Loucy (cell line): ENCODE data around the gene SMYD4.
"Not testable (repeated sequence)": the region's sequence is repeated elsewhere in the genome, so short reads cannot be mapped to it uniquely, and the experiment has no call there.

ENCODE experiments used
- H2AFZ ChIP-seq: fragments of 200-600 bp; sonication (generic); 2 replicates; pipeline ENCODE4 v1.6.0; 2016; ENCODE audit warnings: antibody characterized with exemption, mild to moderate bottlenecking, low read length, moderate library complexity
- H3F3A ChIP-seq: fragments of 200-600 bp; 2 replicates; pipeline ENCODE4 v1.6.0; 2016; ENCODE audit warnings: antibody characterized with exemption, low read depth, mild to moderate bottlenecking
- H3K27me3 ChIP-seq: fragments of 200-600 bp; sonication (generic); 2 replicates; pipeline ENCODE4 v1.6.1; 2014; ENCODE audit warnings: low read length, mild to moderate bottlenecking; ENCODE audit not compliant: insufficient read depth, poor library complexity, severe bottlenecking
- H3K36me3 ChIP-seq: fragments of 200-600 bp; sonication (generic); 2 replicates; pipeline ENCODE4 v1.6.1; 2016; ENCODE audit warnings: low read length; ENCODE audit not compliant: insufficient read depth
- H3K4me1 ChIP-seq: fragments of 200-600 bp; sonication (generic); 2 replicates; pipeline ENCODE4 v1.5.1; 2014; ENCODE audit warnings: low read length, mild to moderate bottlenecking; ENCODE audit not compliant: insufficient read depth, poor library complexity, severe bottlenecking
- H3K4me2 ChIP-seq: fragments of 200-600 bp; sonication (generic); 2 replicates; pipeline ENCODE4 v1.6.0; 2014; ENCODE audit warnings: antibody characterized with exemption, low read length, low read depth, mild to moderate bottlenecking; ENCODE audit not compliant: poor library complexity, severe bottlenecking
- H3K4me3 ChIP-seq: fragments of 200-600 bp; sonication (generic); 2 replicates; pipeline ENCODE4 v1.5.1; 2014; ENCODE audit warnings: low read length, mild to moderate bottlenecking, mixed read lengths; ENCODE audit not compliant: poor library complexity, severe bottlenecking
- H3K79me2 ChIP-seq: fragments of 200-600 bp; sonication (generic); 2 replicates; pipeline ENCODE4 v1.6.1; 2014; ENCODE audit warnings: low read length; ENCODE audit not compliant: insufficient read depth
- H3K9ac ChIP-seq: fragments of 200-600 bp; sonication (generic); 2 replicates; pipeline ENCODE4 v1.6.0; 2014; ENCODE audit warnings: mild to moderate bottlenecking, low read depth, low read length, moderate library complexity; ENCODE audit not compliant: poor library complexity, severe bottlenecking
- H3K9me2 ChIP-seq: fragments of 200-600 bp; sonication (generic); replicated peaks from 2 replicates; pipeline ENCODE4 v1.6.1; 2016; ENCODE audit warnings: low read depth, low read length, mixed read lengths
- H3K9me3 ChIP-seq: fragments of 200-600 bp; sonication (generic); 2 replicates; pipeline ENCODE4 v1.6.1; 2014; ENCODE audit warnings: mild to moderate bottlenecking, antibody characterized with exemption, low read length, low read depth; ENCODE audit not compliant: insufficient read depth
- H4K20me1 ChIP-seq: fragments of 200-600 bp; sonication (generic); 2 replicates; pipeline ENCODE4 v1.6.0; 2014; ENCODE audit warnings: antibody characterized with exemption, low read length, mild to moderate bottlenecking; ENCODE audit not compliant: insufficient read depth, poor library complexity, severe bottlenecking
- CTCF ChIP-seq: fragments of 200-600 bp; sonication (generic); conservative IDR thresholded peaks from 2 replicates; pipeline ENCODE4 v1.5.1; 2014; ENCODE audit warnings: mild to moderate bottlenecking, antibody characterized with exemption, low read length
- EZH2phosphoT487 ChIP-seq: fragments of 200-600 bp; IDR thresholded peaks from 2 replicates; pipeline ENCODE4 v1.6.1; 2018; ENCODE audit warnings: antibody characterized with exemption, mild to moderate bottlenecking, moderate library complexity, borderline replicate concordance

Gene SMYD4

GRCh38 chr17:1773696-1774181 is 56.0 kb downstream of the SMYD4 start:
- Histone ChIP-seq H3K27me3 (no peaks in the 10 kb centered on the region), H3K9ac (no peak overlapping the region), H3K4me2 (no peak overlapping the region), H3K9me3 (no peaks in the 10 kb centered on the region), H3F3A (no peaks in the 10 kb centered on the region), H4K20me1 (no peaks in the 10 kb centered on the region), H3K36me3 (peaks cover 16% of the 10 kb centered on the region; the same call in 1 of the 2 replicates), H3K79me2 (no peaks in the 10 kb centered on the region), H2AFZ (no peak overlapping the region), H3K9me2 (no peaks in the 10 kb centered on the region), H3K4me3 (no peak overlapping the region), H3K4me1 (peaks cover 6% of the 10 kb centered on the region)
- no peak for TF ChIP-seq EZH2phosphoT487
- TF ChIP-seq CTCF = no peak

- not testable (repeated sequence) for H2AFZ ChIP-seq, H3F3A ChIP-seq, H4K20me1 ChIP-seq, H3K79me2 ChIP-seq, H3K9ac ChIP-seq, H3K4me2 ChIP-seq, H3K9me2 ChIP-seq, H3K4me3 ChIP-seq, H3K36me3 ChIP-seq, H3K4me1 ChIP-seq, H3K9me3 ChIP-seq, H3K27me3 ChIP-seq
These were observed 56.6 kb downstream of the SMYD4 start for GRCh38 chr17:1773000-1773695.

- H2AFZ ChIP-seq = peak overlapping the region; percentile 39; the same call in 1 of the 2 replicates
- H3K4me2 ChIP-seq = peak overlapping the region; percentile 13
These were observed 59.8 kb downstream of the SMYD4 start for GRCh38 chr17:1769822-1770477.

More at GRCh38 chr17:1769822-1770477, 59.8 kb downstream of the SMYD4 start:
- TF ChIP-seq EZH2phosphoT487 = no peak
- TF ChIP-seq CTCF = no peak
- Histone ChIP-seq H3K9me3 (no peaks in the 10 kb centered on the region), H3K4me3 (no peak overlapping the region), H3K9me2 (no peaks in the 10 kb centered on the region), H4K20me1 (no peaks in the 10 kb centered on the region), H3K4me1 (peaks cover 6% of the 10 kb centered on the region), H3K36me3 (no peaks in the 10 kb centered on the region), H3K9ac (peak overlapping the region; percentile 0), H3F3A (no peaks in the 10 kb centered on the region), H3K27me3 (no peaks in the 10 kb centered on the region), H3K79me2 (no peaks in the 10 kb centered on the region)
